Measurements from ENCODE around the gene NACC2.
A peak's percentile ranks its signal among the peaks of the same experiment; 100 is the strongest.

Gene NACC2

GRCh38 chr9:136011703-136012496, 83.2 kb downstream of the NACC2 start:
- DNase-seq (ENCODE audit: low spot score), result peak; percentile 78

GRCh38 chr9:136011376-136011702, 83.8 kb downstream of the NACC2 start:
- DNase-seq (ENCODE audit: low spot score), result no peak

GRCh38 chr9:136010615-136011361, 84.3 kb downstream of the NACC2 start:
- no peak for DNase-seq (ENCODE audit: low spot score)

- no peak for DNase-seq (ENCODE audit: low spot score)
These were observed 84.9 kb downstream of the NACC2 start for GRCh38 chr9:136010176-136010575.

GRCh38 chr9:136009516-136009915, 85.6 kb downstream of the NACC2 start:
- no peak for DNase-seq (ENCODE audit: low spot score)

GRCh38 chr9:136008693-136008997, 86.4 kb downstream of the NACC2 start:
- DNase-seq (ENCODE audit: low spot score), result no peak

GRCh38 chr9:136007934-136008692, 87.0 kb downstream of the NACC2 start:
- peak; percentile 32 for DNase-seq (ENCODE audit: low spot score)

GRCh38 chr9:136007276-136007933, 87.7 kb downstream of the NACC2 start:
- DNase-seq (ENCODE audit: low spot score), result no peak

- DNase-seq (ENCODE audit: low spot score), result no peak
These were observed 88.9 kb downstream of the NACC2 start for GRCh38 chr9:136006169-136006568.

GRCh38 chr9:136004712-136005111, 90.4 kb downstream of the NACC2 start:
- no peak for DNase-seq (ENCODE audit: low spot score)

- no peak for DNase-seq (ENCODE audit: low spot score)
These were observed 90.9 kb downstream of the NACC2 start for GRCh38 chr9:136004219-136004618.

- no peak for DNase-seq (ENCODE audit: low spot score)
These were observed 91.5 kb downstream of the NACC2 start for GRCh38 chr9:136003411-136004218.

GRCh38 chr9:136002881-136003280, 92.2 kb downstream of the NACC2 start:
- peak; percentile 74 for DNase-seq (ENCODE audit: low spot score)

GRCh38 chr9:136002215-136002614, 92.9 kb downstream of the NACC2 start:
- no peak for DNase-seq (ENCODE audit: low spot score)

GRCh38 chr9:136001231-136001630, 93.9 kb downstream of the NACC2 start:
- no peak for DNase-seq (ENCODE audit: low spot score)

GRCh38 chr9:135998410-135999071, 96.5 kb downstream of the NACC2 start:
- no peak for DNase-seq (ENCODE audit: low spot score)

GRCh38 chr9:135998016-135998380, 97.1 kb downstream of the NACC2 start:
- DNase-seq (ENCODE audit: low spot score), result no peak

- DNase-seq (ENCODE audit: low spot score), result no peak
These were observed 97.7 kb downstream of the NACC2 start for GRCh38 chr9:135997090-135998015.

GRCh38 chr9:135995816-135996215, 99.3 kb downstream of the NACC2 start:
- DNase-seq (ENCODE audit: low spot score), result no peak
